ENCODE data around the gene SYTL3. TPM values are rescaled to one million over a fixed set of nuclear protein-coding genes. Genes with fewer than 3 reads are reported as not detected.

Gene SYTL3
- total and polyA plus RNA-seq, 10 of the 15 experiments (the other 5 are each of a cell fraction or from before 2014, with no cell fraction given) = 3.3 to 12.1 (median 6.9) TPM

GRCh38 chr6:158645064-158646022 lies 4.5 kb upstream of the SYTL3 start (continued):
- TF ChIP-seq, protein P1, sequence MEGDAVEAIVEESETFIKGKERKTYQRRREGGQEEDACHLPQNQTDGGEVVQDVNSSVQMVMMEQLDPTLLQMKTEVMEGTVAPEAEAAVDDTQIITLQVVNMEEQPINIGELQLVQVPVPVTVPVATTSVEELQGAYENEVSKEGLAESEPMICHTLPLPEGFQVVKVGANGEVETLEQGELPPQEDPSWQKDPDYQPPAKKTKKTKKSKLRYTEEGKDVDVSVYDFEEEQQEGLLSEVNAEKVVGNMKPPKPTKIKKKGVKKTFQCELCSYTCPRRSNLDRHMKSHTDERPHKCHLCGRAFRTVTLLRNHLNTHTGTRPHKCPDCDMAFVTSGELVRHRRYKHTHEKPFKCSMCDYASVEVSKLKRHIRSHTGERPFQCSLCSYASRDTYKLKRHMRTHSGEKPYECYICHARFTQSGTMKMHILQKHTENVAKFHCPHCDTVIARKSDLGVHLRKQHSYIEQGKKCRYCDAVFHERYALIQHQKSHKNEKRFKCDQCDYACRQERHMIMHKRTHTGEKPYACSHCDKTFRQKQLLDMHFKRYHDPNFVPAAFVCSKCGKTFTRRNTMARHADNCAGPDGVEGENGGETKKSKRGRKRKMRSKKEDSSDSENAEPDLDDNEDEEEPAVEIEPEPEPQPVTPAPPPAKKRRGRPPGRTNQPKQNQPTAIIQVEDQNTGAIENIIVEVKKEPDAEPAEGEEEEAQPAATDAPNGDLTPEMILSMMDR (IDR thresholded peaks at IDR 0.05 in 2 of 3, conservative IDR thresholded peaks at IDR 0.05 in 1 of 3; ENCODE audit: control insufficient read depth in 2 of 3, extremely low read depth in 1 of 3, insufficient read depth in 1 of 3, low read depth in 3 of 3, low read length in 3 of 3) = no peak
- no peak for TF ChIP-seq STAT1 (conservative IDR thresholded peaks at IDR 0.05)
- no peak for TF ChIP-seq STAT3 (IDR thresholded peaks at IDR 0.05; ENCODE audit: low read depth, low read length)
- TF ChIP-seq NRF1 (conservative IDR thresholded peaks at IDR 0.05; ENCODE audit: low read depth, low read length) = no peak
- TF ChIP-seq BMI1 (IDR thresholded peaks at IDR 0.05; ENCODE audit: borderline replicate concordance) = no peak
- TF ChIP-seq, protein P2, sequence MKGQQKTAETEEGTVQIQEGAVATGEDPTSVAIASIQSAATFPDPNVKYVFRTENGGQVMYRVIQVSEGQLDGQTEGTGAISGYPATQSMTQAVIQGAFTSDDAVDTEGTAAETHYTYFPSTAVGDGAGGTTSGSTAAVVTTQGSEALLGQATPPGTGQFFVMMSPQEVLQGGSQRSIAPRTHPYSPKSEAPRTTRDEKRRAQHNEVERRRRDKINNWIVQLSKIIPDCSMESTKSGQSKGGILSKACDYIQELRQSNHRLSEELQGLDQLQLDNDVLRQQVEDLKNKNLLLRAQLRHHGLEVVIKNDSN (IDR thresholded peaks at IDR 0.05; ENCODE audit: borderline replicate concordance, extremely low read length, insufficient read depth, low read depth, low read length) = no peak
- no peak for TF ChIP-seq WRNIP1 (IDR thresholded peaks at IDR 0.05; ENCODE audit: borderline replicate concordance, low read depth, low read length)
- TF ChIP-seq ZNF274 (IDR thresholded peaks at IDR 0.05; ENCODE audit: insufficient read depth, insufficient read length) = no peak
- no peak for TF ChIP-seq ESRRA (IDR thresholded peaks at IDR 0.05; ENCODE audit: low read length)
- peak; percentile 28 to 57; a peak in 3 of 4 replicates for TF ChIP-seq IKZF2 (IDR thresholded peaks at IDR 0.05)
- TF ChIP-seq CEBPB (IDR thresholded peaks at IDR 0.05; ENCODE audit: borderline replicate concordance in 1 of 2, low read depth in 2 of 2, low read length in 2 of 2) = no peak
- no peak for TF ChIP-seq NR2F1 (conservative IDR thresholded peaks at IDR 0.05)
- TF ChIP-seq, protein P3, sequence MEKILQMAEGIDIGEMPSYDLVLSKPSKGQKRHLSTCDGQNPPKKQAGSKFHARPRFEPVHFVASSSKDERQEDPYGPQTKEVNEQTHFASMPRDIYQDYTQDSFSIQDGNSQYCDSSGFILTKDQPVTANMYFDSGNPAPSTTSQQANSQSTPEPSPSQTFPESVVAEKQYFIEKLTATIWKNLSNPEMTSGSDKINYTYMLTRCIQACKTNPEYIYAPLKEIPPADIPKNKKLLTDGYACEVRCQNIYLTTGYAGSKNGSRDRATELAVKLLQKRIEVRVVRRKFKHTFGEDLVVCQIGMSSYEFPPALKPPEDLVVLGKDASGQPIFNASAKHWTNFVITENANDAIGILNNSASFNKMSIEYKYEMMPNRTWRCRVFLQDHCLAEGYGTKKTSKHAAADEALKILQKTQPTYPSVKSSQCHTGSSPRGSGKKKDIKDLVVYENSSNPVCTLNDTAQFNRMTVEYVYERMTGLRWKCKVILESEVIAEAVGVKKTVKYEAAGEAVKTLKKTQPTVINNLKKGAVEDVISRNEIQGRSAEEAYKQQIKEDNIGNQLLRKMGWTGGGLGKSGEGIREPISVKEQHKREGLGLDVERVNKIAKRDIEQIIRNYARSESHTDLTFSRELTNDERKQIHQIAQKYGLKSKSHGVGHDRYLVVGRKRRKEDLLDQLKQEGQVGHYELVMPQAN (conservative IDR thresholded peaks at IDR 0.05) = peak; percentile 6; the same call in 1 of the 2 replicates
- no peak for TF ChIP-seq POLR2A (IDR thresholded peaks at IDR 0.05; ENCODE audit: low read depth, low read length)
- TF ChIP-seq RAD51 (IDR thresholded peaks at IDR 0.05) = 0 out of 2 replicates have a peak, but pooled peaks have one; percentile 31
- 0 out of 2 replicates have a peak, but pooled peaks have one; percentile 26 for TF ChIP-seq SIN3A (IDR thresholded peaks at IDR 0.05; ENCODE audit: low read depth, low read length)
- no peak for TF ChIP-seq ZZZ3 (IDR thresholded peaks at IDR 0.05; ENCODE audit: control insufficient read depth, insufficient read length, low read depth)
- peak; percentile 83; the same call in 1 of the 2 replicates for TF ChIP-seq PKNOX1 (IDR thresholded peaks at IDR 0.05)
- peak; percentile 42; the same call in 1 of the 2 replicates for TF ChIP-seq TCF12 (IDR thresholded peaks at IDR 0.05; ENCODE audit: low read depth, low read length)
- TF ChIP-seq TAF1 (IDR thresholded peaks at IDR 0.05; ENCODE audit: borderline replicate concordance, low read depth, low read length) = no peak
- no peak for TF ChIP-seq ZBED1 (IDR thresholded peaks at IDR 0.05; ENCODE audit: borderline replicate concordance)
- TF ChIP-seq EZH2 (IDR thresholded peaks at IDR 0.05; ENCODE audit: borderline replicate concordance, control insufficient read depth, low read depth, low read length) = no peak
- no peak for TF ChIP-seq PML (IDR thresholded peaks at IDR 0.05; ENCODE audit: low read length)
- no peak for TF ChIP-seq TCF3 (IDR thresholded peaks at IDR 0.05; ENCODE audit: borderline replicate concordance, insufficient read depth, low read depth, low read length)

Measured in GM12878 (cell line).